GM19099 (cell line): ENCODE data around the gene HLA-DQA1.
A peak's percentile ranks its signal among the peaks of the same experiment; 100 is the strongest.

Source experiments
- POLR2A ChIP-seq: IDR thresholded peaks from 3 replicates; pipeline ENCODE4 v1.6.1; 2011; ENCODE audit warnings: low read depth; ENCODE audit not compliant: insufficient read length; ENCODE audit errors: extremely low read depth

The HLA-DQA1 gene

GRCh38 chr6:32666420-32667300 is 29.5 kb downstream of the HLA-DQA1 start, which contains the start of gene HLA-DQB1:
HLA-DQB1 (minus strand) TSS chr6:32666657; CDS start chr6:32666607, 50 bp downstream.
- TF ChIP-seq POLR2A: peak; percentile 70

GRCh38 chr6:32668226-32668747 is 31.1 kb downstream of the HLA-DQA1 start:
- TF ChIP-seq POLR2A: peak; percentile 57

DNA sequence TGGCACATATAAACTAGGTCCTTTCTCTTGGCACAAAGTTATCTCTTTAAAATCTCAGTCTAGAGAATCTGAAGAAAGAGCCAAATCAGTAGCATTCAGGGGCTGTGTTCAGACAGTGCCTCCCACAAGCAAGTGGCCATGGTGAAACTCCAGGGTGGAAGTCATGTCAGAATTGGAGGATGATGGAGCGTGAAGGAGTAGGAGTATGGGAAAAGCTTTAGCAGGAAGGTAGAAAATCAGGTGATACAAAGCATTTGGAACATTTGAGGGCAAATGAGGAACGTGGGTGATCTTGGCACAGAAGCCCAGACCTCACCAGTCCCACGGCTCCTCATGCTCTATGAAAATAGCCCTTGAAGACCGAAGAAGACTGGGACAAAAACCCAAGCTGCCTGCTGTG is 32.0 kb downstream of the HLA-DQA1 start:
- TF ChIP-seq POLR2A: no peak

DNA sequence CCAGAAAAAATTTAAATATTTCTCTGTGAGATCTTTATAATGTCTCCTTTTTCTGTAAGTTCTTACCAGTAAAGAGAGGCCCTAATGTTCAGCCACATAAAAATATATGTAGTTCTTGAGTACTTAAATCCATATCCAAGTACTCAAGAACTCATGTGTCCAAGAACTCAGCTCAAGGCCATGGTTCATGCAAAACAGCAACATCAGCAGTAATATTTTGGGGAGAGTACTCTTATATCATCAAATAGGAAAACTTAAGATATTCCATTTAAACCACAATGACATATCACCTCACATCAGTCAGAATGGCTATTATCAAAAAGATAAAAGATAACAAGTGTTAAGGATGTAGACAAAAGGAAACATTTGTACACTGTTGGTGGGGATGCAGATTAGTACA is 32.7 kb downstream of the HLA-DQA1 start:
- no peak for TF ChIP-seq POLR2A

DNA sequence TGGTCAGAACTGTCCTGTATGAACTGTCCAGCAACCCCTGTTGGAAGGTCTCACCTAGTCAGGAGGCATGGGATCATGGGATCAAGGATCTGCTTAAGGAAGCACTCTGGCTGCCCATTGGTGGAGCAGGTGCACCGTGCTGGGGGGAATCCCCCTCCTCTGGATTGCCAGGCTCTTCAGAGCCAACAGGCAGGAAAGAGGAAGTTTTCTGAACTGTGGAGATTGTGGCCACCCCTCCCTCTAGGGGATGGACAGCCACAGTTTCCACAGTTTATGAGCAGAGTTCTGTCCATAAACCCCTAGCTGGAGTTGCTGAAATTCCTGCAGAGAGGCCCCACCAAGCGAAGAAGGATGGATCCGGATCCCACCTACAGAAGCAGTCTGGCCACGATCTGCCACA is 42.3 kb downstream of the HLA-DQA1 start:
- no peak for TF ChIP-seq POLR2A

DNA sequence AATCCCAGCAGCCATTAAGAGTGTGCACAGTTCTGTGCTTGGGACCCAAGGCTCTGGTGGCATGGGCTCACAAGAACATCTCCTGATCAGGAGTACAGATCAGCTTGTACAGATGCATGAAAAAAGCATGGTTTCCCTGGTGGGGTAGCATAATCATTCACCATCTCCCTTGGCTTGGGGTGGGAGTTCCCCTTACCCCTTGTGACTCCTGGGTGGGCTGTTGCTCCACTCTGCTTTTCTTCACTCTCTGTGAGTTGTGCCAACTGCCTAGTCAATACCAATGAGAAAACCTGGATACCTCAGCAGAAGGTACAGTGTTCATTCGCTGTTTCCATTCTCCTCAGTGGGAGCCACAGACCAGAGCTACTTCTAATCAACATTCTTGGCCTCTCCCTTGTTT is 42.8 kb downstream of the HLA-DQA1 start:
- TF ChIP-seq POLR2A: no peak

- TF ChIP-seq POLR2A: no peak
These were observed 47.0 kb downstream of the HLA-DQA1 start for GRCh38 chr6:32684246-32684645.

DNA sequence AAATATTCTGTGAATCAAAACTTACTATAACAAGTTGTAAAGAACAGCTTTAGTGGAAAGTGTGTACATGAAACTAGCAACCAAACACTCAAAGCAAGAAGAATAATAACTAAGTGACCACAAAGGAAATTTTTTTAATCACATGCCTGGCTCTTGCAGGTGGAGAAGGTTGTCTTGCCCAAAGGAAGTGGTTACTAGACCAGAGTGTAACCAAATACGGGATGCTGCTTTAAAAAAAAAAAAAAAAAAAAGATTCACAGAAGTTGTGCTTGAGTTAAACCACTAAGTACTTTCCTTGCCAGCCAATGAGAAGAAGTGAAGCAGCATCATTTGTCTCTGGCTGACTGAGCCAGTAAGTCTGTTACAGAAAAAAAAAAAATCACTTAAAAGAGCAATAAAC is 48.4 kb downstream of the HLA-DQA1 start:
- TF ChIP-seq POLR2A: no peak

GRCh38 chr6:32689531-32690501 is 52.6 kb downstream of the HLA-DQA1 start:
- TF ChIP-seq POLR2A: peak; percentile 43

GRCh38 chr6:32692019-32692418 is 54.8 kb downstream of the HLA-DQA1 start:
- TF ChIP-seq POLR2A: no peak
